Mesendoderm (in vitro differentiated cells): ENCODE results near the gene TKFC.

Source experiments
- DNase-seq: peaks from one replicate; pipeline ENCODE4 v3.0.0; 2013
- H2AK5ac ChIP-seq: 2 replicates; pipeline ENCODE4 v1.6.1; 2013; ENCODE audit warnings: low read length, inconsistent platforms
- H2BK120ac ChIP-seq: 2 replicates; pipeline ENCODE4 v1.6.1; 2013; ENCODE audit warnings: low read depth, mild to moderate bottlenecking, low read length, moderate library complexity, mixed read lengths
- H2BK15ac ChIP-seq: replicated peaks from 2 replicates; pipeline ENCODE4 v1.6.1; 2013; ENCODE audit warnings: low read depth, mild to moderate bottlenecking, moderate library complexity
- H2BK5ac ChIP-seq: 2 replicates; pipeline ENCODE4 v1.6.1; 2013; ENCODE audit warnings: low read length, inconsistent platforms
- H3K18ac ChIP-seq: 2 replicates; pipeline ENCODE4 v1.6.1; 2013; ENCODE audit warnings: mild to moderate bottlenecking, low read length, mixed read lengths
- H3K23ac ChIP-seq: one replicate; pipeline ENCODE4 v1.6.1; 2013; ENCODE audit warnings: low read length
- H3K27ac ChIP-seq: 2 replicates; pipeline ENCODE4 v1.5.1; 2013; ENCODE audit warnings: low read depth, mild to moderate bottlenecking, inconsistent platforms, low read length, moderate library complexity
- H3K27me3 ChIP-seq: 2 replicates; pipeline ENCODE4 v1.6.1; 2013; ENCODE audit warnings: low read length, control low read depth, mild to moderate bottlenecking, inconsistent platforms; ENCODE audit not compliant: insufficient read depth, poor library complexity
- H3K36me3 ChIP-seq: 2 replicates; pipeline ENCODE4 v1.6.1; 2013; ENCODE audit warnings: low read length, inconsistent platforms; ENCODE audit not compliant: control insufficient read depth, insufficient read depth
- H3K4ac ChIP-seq: one replicate; pipeline ENCODE4 v1.6.1; 2013; ENCODE audit warnings: low read depth, mild to moderate bottlenecking, low read length, moderate library complexity
- H3K4me1 ChIP-seq: 2 replicates; pipeline ENCODE4 v1.6.1; 2013; ENCODE audit warnings: low read depth, low read length, inconsistent platforms; ENCODE audit not compliant: control insufficient read depth
- H3K4me2 ChIP-seq: 2 replicates; pipeline ENCODE4 v1.6.1; 2013; ENCODE audit warnings: low read length
- H3K4me3 ChIP-seq: 2 replicates; pipeline ENCODE4 v1.5.1; 2013; ENCODE audit warnings: mild to moderate bottlenecking, low read length
- H3K56ac ChIP-seq: one replicate; pipeline ENCODE4 v1.6.1; 2013; ENCODE audit warnings: low read length
- H3K79me1 ChIP-seq: 2 replicates; pipeline ENCODE4 v1.6.1; 2013; ENCODE audit warnings: low read length, inconsistent platforms
- H3K79me2 ChIP-seq: 2 replicates; pipeline ENCODE4 v1.6.1; 2013; ENCODE audit warnings: mild to moderate bottlenecking, low read length; ENCODE audit not compliant: control insufficient read depth, insufficient read depth
- H3K9ac ChIP-seq: 2 replicates; pipeline ENCODE4 v1.6.1; 2013; ENCODE audit warnings: low read length, inconsistent platforms
- H4K5ac ChIP-seq: one replicate; pipeline ENCODE4 v1.6.1; 2013; ENCODE audit warnings: low read length
- H4K8ac ChIP-seq: one replicate; pipeline ENCODE4 v1.6.1; 2013; ENCODE audit warnings: low read depth, mild to moderate bottlenecking, control low read depth, low read length, moderate library complexity
- WGBS: extraction: QIAGEN DNeasy Blood & Tissue Kit; methylation state at CpG from one replicate; pipeline ENCODE4 v1.1.7; 2013; ENCODE audit warnings: low lambda C conversion rate, missing lambda C conversion rate; ENCODE audit not compliant: insufficient coverage; ENCODE audit errors: extremely low coverage; 5-methylcytosine and 5-hydroxymethylcytosine counted together

TKFC gene

GRCh38 chr11:61369372-61370348 is 36.6 kb downstream of the TKFC start:
- Histone ChIP-seq H3K4me2 (no peak overlapping the region), H3K36me3 (peaks cover 19% of the 10 kb centered on the region), H3K79me1 (peaks cover 3% of the 10 kb centered on the region), H2BK5ac (no peak overlapping the region), H3K56ac (no peak overlapping the region), H3K27ac (no peak overlapping the region), H3K23ac (no peak overlapping the region), H3K4me3 (no peak overlapping the region), H4K5ac (no peak overlapping the region), H2BK15ac (no peak overlapping the region), H3K4ac (no peak overlapping the region), H2BK120ac (no peak overlapping the region), H2AK5ac (no peak overlapping the region), H3K9ac (no peak overlapping the region), H4K8ac (no peak overlapping the region), H3K4me1 (no peaks in the 10 kb centered on the region), H3K18ac (no peak overlapping the region), H3K27me3 (no peaks in the 10 kb centered on the region), H3K79me2 (no peaks in the 10 kb centered on the region)
- no CpG with 5 or more reads among the region's 9 CpGs for WGBS
- DNase-seq, result no peak

GRCh38 chr11:61370349-61371005 is 37.4 kb downstream of the TKFC start:
- H3K36me3 ChIP-seq, result peaks cover 19% of the 10 kb centered on the region
- no peak overlapping the region for H3K27ac ChIP-seq
- H3K4me3 ChIP-seq, result no peak overlapping the region
- no peaks in the 10 kb centered on the region for H3K79me2 ChIP-seq
- no peak overlapping the region for H4K8ac ChIP-seq
- no peak overlapping the region for H2BK15ac ChIP-seq
- no peaks in the 10 kb centered on the region for H3K27me3 ChIP-seq
- H2AK5ac ChIP-seq, result no peak overlapping the region
- H2BK120ac ChIP-seq, result no peak overlapping the region
- no peak overlapping the region for H2BK5ac ChIP-seq
- H3K9ac ChIP-seq, result no peak overlapping the region
- H4K5ac ChIP-seq, result no peak overlapping the region
- DNase-seq, result no peak
- H3K23ac ChIP-seq, result no peak overlapping the region
- no peak overlapping the region for H3K56ac ChIP-seq
- H3K4ac ChIP-seq, result no peak overlapping the region
- WGBS, result no CpG with 5 or more reads among the region's 8 CpGs
- no peaks in the 10 kb centered on the region for H3K4me1 ChIP-seq
- H3K18ac ChIP-seq, result no peak overlapping the region
- H3K4me2 ChIP-seq, result no peak overlapping the region
- peaks cover 3% of the 10 kb centered on the region for H3K79me1 ChIP-seq

- Histone ChIP-seq H4K5ac (no peak overlapping the region), H3K4ac (no peak overlapping the region), H3K9ac (no peak overlapping the region), H3K79me1 (no peaks in the 10 kb centered on the region), H3K27ac (no peak overlapping the region), H3K79me2 (no peaks in the 10 kb centered on the region), H3K18ac (no peak overlapping the region), H3K4me2 (no peak overlapping the region), H3K27me3 (no peaks in the 10 kb centered on the region), H4K8ac (no peak overlapping the region), H3K56ac (no peak overlapping the region), H2BK15ac (no peak overlapping the region), H2BK5ac (no peak overlapping the region), H3K36me3 (peaks cover 8% of the 10 kb centered on the region), H2AK5ac (no peak overlapping the region), H3K4me1 (no peaks in the 10 kb centered on the region), H2BK120ac (no peak overlapping the region), H3K4me3 (no peak overlapping the region), H3K23ac (no peak overlapping the region)
- peak; percentile 40 for DNase-seq
- no CpG with 5 or more reads among the region's 8 CpGs for WGBS
These were observed 39.8 kb downstream of the TKFC start for GRCh38 chr11:61372659-61373420.

GRCh38 chr11:61375761-61376108 is 42.7 kb downstream of the TKFC start:
- no peak for DNase-seq
- H2BK15ac ChIP-seq, result no peak overlapping the region
- no peak overlapping the region for H3K9ac ChIP-seq
- no peaks in the 10 kb centered on the region for H3K79me2 ChIP-seq
- WGBS, result no CpG with 5 or more reads among the region's 6 CpGs
- no peak overlapping the region for H3K4ac ChIP-seq
- no peak overlapping the region for H3K56ac ChIP-seq
- no peak overlapping the region for H3K4me3 ChIP-seq
- H3K4me1 ChIP-seq, result no peaks in the 10 kb centered on the region
- H4K8ac ChIP-seq, result no peak overlapping the region
- H2BK120ac ChIP-seq, result no peak overlapping the region
- H3K23ac ChIP-seq, result no peak overlapping the region
- no peak overlapping the region for H2AK5ac ChIP-seq
- H3K27ac ChIP-seq, result no peak overlapping the region
- H3K18ac ChIP-seq, result no peak overlapping the region
- H4K5ac ChIP-seq, result no peak overlapping the region
- H3K79me1 ChIP-seq, result no peaks in the 10 kb centered on the region
- no peak overlapping the region for H2BK5ac ChIP-seq
- no peaks in the 10 kb centered on the region for H3K36me3 ChIP-seq
- no peaks in the 10 kb centered on the region for H3K27me3 ChIP-seq
- H3K4me2 ChIP-seq, result no peak overlapping the region

- H2AK5ac ChIP-seq, result no peak overlapping the region
- H4K8ac ChIP-seq, result no peak overlapping the region
- H3K56ac ChIP-seq, result no peak overlapping the region
- H3K4ac ChIP-seq, result no peak overlapping the region
- H3K4me2 ChIP-seq, result no peak overlapping the region
- H2BK120ac ChIP-seq, result no peak overlapping the region
- H2BK15ac ChIP-seq, result no peak overlapping the region
- H3K9ac ChIP-seq, result no peak overlapping the region
- no peaks in the 10 kb centered on the region for H3K27me3 ChIP-seq
- no peak overlapping the region for H3K4me3 ChIP-seq
- no peak overlapping the region for H2BK5ac ChIP-seq
- DNase-seq, result no peak
- no peaks in the 10 kb centered on the region for H3K4me1 ChIP-seq
- no peaks in the 10 kb centered on the region for H3K36me3 ChIP-seq
- no peak overlapping the region for H3K18ac ChIP-seq
- no peaks in the 10 kb centered on the region for H3K79me1 ChIP-seq
- H3K79me2 ChIP-seq, result no peaks in the 10 kb centered on the region
- no peak overlapping the region for H3K27ac ChIP-seq
- H4K5ac ChIP-seq, result no peak overlapping the region
- no CpG with 5 or more reads among the region's 6 CpGs for WGBS
- no peak overlapping the region for H3K23ac ChIP-seq
These were observed 44.6 kb downstream of the TKFC start for GRCh38 chr11:61377461-61378160.
